ENCODE data around the gene CATSPER3. TPM values are rescaled to one million over a fixed set of nuclear protein-coding genes. Genes with fewer than 3 reads are reported as not detected.

CATSPER3 gene
- total RNA-seq, 2 donors from 2014 or later: 3.2 TPM; not detected in 1

DNA sequence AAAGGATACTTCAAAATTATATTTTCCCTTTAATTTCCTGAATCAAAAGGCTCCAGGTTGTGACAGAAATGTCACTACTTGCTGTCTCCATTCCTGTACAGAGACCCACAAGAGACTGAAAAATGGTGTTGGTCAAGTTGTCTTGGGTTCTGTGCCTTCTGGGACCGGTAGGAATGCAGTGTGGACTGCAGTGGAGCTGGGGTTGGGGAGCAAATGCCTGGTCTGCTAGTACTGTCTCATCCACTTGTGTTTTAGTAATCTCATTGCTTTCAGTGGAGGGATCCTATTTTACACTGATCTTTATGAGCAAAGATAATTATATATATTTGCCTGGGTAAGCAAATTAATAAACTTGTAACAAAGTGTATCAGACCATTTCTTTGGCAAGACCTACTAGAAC lies 24.2 kb upstream of the CATSPER3 start:
- intact Hi-C loops (cut with DNase I): no loop called here
- 41% methylated on average over 1 of the region's 1 CpG for WGBS
- H3K36me3 ChIP-seq: no peaks in the 10 kb centered on the region
- no peaks in the 10 kb centered on the region for H3K9me3 ChIP-seq
- H3K27me3 ChIP-seq (replicated peaks; ENCODE audit: insufficient read depth): no peaks in the 10 kb centered on the region
- H3K4me1 ChIP-seq (replicated peaks): no peaks in the 10 kb centered on the region
- no peak for DNase-seq (ENCODE audit: low spot score)
- H3K4me3 ChIP-seq: no peak overlapping the region
- no peak for TF ChIP-seq POLR2A (IDR thresholded peaks at IDR 0.05)
- TF ChIP-seq POLR2AphosphoS5 (IDR thresholded peaks at IDR 0.05): no peak
- TF ChIP-seq, protein P1, sequence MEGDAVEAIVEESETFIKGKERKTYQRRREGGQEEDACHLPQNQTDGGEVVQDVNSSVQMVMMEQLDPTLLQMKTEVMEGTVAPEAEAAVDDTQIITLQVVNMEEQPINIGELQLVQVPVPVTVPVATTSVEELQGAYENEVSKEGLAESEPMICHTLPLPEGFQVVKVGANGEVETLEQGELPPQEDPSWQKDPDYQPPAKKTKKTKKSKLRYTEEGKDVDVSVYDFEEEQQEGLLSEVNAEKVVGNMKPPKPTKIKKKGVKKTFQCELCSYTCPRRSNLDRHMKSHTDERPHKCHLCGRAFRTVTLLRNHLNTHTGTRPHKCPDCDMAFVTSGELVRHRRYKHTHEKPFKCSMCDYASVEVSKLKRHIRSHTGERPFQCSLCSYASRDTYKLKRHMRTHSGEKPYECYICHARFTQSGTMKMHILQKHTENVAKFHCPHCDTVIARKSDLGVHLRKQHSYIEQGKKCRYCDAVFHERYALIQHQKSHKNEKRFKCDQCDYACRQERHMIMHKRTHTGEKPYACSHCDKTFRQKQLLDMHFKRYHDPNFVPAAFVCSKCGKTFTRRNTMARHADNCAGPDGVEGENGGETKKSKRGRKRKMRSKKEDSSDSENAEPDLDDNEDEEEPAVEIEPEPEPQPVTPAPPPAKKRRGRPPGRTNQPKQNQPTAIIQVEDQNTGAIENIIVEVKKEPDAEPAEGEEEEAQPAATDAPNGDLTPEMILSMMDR (IDR thresholded peaks at IDR 0.05): no peak
- H3K27ac ChIP-seq: no peak overlapping the region

DNA sequence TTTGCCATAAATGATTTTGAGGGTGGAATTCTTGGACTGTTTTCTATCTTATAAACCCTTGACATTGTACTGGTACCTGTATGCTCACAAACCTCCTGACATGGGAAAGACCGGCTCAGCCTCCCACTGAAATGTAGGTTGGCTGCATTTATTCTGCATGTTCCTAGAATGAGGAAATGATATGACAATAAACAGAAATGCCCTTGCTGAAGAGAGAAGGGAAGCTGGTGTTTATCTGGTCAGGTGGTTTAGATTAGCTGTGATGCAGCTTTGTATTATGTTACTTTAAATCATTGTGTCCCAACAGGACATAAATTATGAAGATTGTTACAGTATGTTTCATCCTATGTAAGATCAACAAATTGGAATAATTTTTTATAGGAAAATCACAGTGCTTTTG lies 23.1 kb upstream of the CATSPER3 start:
- H3K4me3 ChIP-seq: no peak overlapping the region
- 18% methylated on average over 1 of the region's 1 CpG for WGBS
- no peaks in the 10 kb centered on the region for H3K36me3 ChIP-seq
- TF ChIP-seq, protein P1 (IDR thresholded peaks at IDR 0.05): no peak
- TF ChIP-seq POLR2AphosphoS5 (IDR thresholded peaks at IDR 0.05): no peak
- no peak for TF ChIP-seq POLR2A (IDR thresholded peaks at IDR 0.05)
- H3K9me3 ChIP-seq: no peaks in the 10 kb centered on the region
- no peak overlapping the region for H3K27ac ChIP-seq
- H3K27me3 ChIP-seq (replicated peaks; ENCODE audit: insufficient read depth): no peaks in the 10 kb centered on the region
- H3K4me1 ChIP-seq (replicated peaks): no peaks in the 10 kb centered on the region
- no peak for DNase-seq (ENCODE audit: low spot score)
- intact Hi-C loops (cut with DNase I): loop anchor here (2.0 kb wide), 1 partner anchor 68 kb away; no protein-coding TSS in a partner anchor

DNA sequence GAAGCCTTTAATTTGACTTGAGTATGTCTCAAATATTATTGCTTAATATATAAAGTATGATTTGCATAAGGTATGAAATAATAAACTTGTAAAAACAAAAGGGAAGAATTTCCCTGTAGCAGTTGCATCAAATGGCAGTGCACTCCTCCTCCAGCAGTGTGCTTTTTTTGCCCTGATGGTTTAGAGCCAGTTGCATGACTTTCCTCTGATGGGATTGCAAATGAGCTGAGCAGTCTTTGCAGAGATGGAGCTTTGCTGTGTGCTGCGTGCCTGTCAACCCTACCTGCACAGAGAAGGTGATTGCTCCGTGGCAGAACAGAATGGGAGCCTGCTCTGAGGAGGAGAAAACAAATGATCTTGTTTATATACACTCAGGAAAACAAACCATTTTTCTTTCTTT lies 22.7 kb upstream of the CATSPER3 start:
- H3K4me1 ChIP-seq (replicated peaks): no peaks in the 10 kb centered on the region
- intact Hi-C loops (cut with DNase I): loop anchor here (2.0 kb wide), 1 partner anchor 68 kb away; no protein-coding TSS in a partner anchor
- DNase-seq (ENCODE audit: low spot score): no peak
- no peaks in the 10 kb centered on the region for H3K27me3 ChIP-seq (replicated peaks; ENCODE audit: insufficient read depth)
- H3K27ac ChIP-seq: no peak overlapping the region
- TF ChIP-seq, protein P1 (IDR thresholded peaks at IDR 0.05): no peak
- TF ChIP-seq POLR2A (IDR thresholded peaks at IDR 0.05) (no peak), POLR2AphosphoS5 (IDR thresholded peaks at IDR 0.05) (no peak)
- WGBS: 74% methylated on average over 2 of the region's 2 CpGs
- no peaks in the 10 kb centered on the region for H3K36me3 ChIP-seq
- no peaks in the 10 kb centered on the region for H3K9me3 ChIP-seq
- no peak overlapping the region for H3K4me3 ChIP-seq

DNA sequence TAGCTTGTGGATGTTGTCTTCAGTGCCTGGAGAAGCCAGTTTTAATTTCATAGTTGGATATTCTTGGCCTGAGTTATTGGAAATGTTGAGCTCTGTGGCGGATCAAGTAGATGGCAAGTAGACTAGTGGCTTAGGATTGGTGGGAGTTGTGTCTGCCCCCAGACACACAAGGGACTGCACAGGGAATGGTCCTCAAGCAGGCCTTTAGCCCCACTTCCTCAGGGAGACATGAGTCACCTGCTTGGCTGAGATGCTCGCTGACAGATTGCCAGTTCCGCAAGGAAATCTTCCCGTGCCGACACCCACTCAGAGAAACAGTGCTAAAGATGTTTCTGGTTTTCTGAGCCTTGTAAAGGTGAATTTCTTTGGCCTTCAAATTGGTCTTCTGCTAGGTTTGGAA lies 18.8 kb upstream of the CATSPER3 start:
- Histone ChIP-seq H3K4me1 (replicated peaks) (no peaks in the 10 kb centered on the region), H3K27ac (no peak overlapping the region), H3K27me3 (replicated peaks; ENCODE audit: insufficient read depth) (no peaks in the 10 kb centered on the region), H3K9me3 (no peaks in the 10 kb centered on the region), H3K4me3 (no peak overlapping the region), H3K36me3 (no peaks in the 10 kb centered on the region)
- 71% methylated on average over 5 of the region's 5 CpGs for WGBS
- intact Hi-C loops (cut with DNase I): no loop called here
- TF ChIP-seq, protein P1 (IDR thresholded peaks at IDR 0.05): no peak
- DNase-seq (ENCODE audit: low spot score): no peak

DNA sequence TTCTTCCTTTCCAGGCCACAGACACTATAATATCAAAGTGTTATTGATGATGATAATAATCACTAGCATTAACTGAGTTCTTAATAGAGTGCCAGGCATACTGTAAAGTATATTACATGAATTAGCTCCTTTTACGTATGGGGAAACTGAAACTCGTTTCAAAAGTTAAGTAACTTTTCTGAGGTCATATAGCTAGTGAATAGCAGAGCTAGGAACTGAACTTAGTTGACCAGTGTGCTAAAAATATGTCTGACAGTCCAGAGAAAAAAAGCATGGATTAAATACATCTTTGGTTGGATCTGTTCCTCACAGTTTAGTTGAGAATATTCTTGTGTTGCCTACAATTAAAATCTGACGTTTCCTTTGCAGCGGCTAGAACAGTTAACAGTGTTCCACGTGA lies 18.4 kb upstream of the CATSPER3 start:
- no peaks in the 10 kb centered on the region for H3K9me3 ChIP-seq
- H3K36me3 ChIP-seq: no peaks in the 10 kb centered on the region
- WGBS: 81% methylated on average over 5 of the region's 5 CpGs
- H3K4me3 ChIP-seq: no peak overlapping the region
- DNase-seq (ENCODE audit: low spot score): no peak
- H3K27ac ChIP-seq: no peak overlapping the region
- H3K27me3 ChIP-seq (replicated peaks; ENCODE audit: insufficient read depth): no peaks in the 10 kb centered on the region
- TF ChIP-seq POLR2AphosphoS5 (IDR thresholded peaks at IDR 0.05) (no peak), POLR2A (IDR thresholded peaks at IDR 0.05) (no peak)
- TF ChIP-seq, protein P1 (IDR thresholded peaks at IDR 0.05): no peak
- no peaks in the 10 kb centered on the region for H3K4me1 ChIP-seq (replicated peaks)
- intact Hi-C loops (cut with DNase I): no loop called here
